GM12891 (cell line): ENCODE results near the gene DDX31.

ENCODE experiments used
- POLR2A ChIP-seq: IDR thresholded peaks from 2 replicates; pipeline ENCODE4 v1.6.1; 2011; ENCODE audit warnings: low read depth, low read length, control low read depth
- POLR2AphosphoS5 ChIP-seq: IDR thresholded peaks from 2 replicates; pipeline ENCODE4 v1.6.1; 2011; ENCODE audit warnings: low read depth, low read length, control low read depth
- POU2F2 ChIP-seq: IDR thresholded peaks from 2 replicates; pipeline ENCODE4 v1.6.1; 2011; ENCODE audit warnings: low read depth, mild to moderate bottlenecking, control low read depth, low read length, moderate library complexity
- SPI1 ChIP-seq: IDR thresholded peaks from 2 replicates; pipeline ENCODE4 v1.6.1; 2011; ENCODE audit warnings: low read depth, low read length, control low read depth
- TAF1 ChIP-seq: IDR thresholded peaks from 2 replicates; pipeline ENCODE4 v1.6.1; 2011; ENCODE audit warnings: low read depth, low read length, control low read depth

GRCh38 chr9:132543960-132544359, 125.8 kb downstream of the DDX31 start:
- no peak for TF ChIP-seq POLR2A
- TF ChIP-seq POU2F2 = no peak
- TF ChIP-seq POLR2AphosphoS5 = no peak
- TF ChIP-seq TAF1 = no peak
- TF ChIP-seq SPI1 = no peak
